A549 (cell line): ENCODE data around the gene MON2. TPM values are rescaled to one million over a fixed set of nuclear protein-coding genes. Genes with fewer than 3 reads are reported as not detected.

Experiments used
- ATAC-seq, 2 experiments: fragments of 200-7000 bp in 1 of 2; fragments of >200 bp in 1 of 2; cut with Nextera tagmentation in 1 of 2; cut with Tn5 transposase in 1 of 2; 3 replicates each; pipeline versions ENCODE4 v1.8.0 to v1.9.1; 2018 to 2020; ENCODE audit warnings: mild to moderate bottlenecking in 1 of 2, moderate library complexity in 1 of 2
- CTCF ChIA-PET: fragments of 300-600 bp; sonication (Branson Sonifier 250); formaldehyde crosslinking; extraction: SDS; loops from one replicate; lab custom pipeline; 2021; ENCODE audit warnings: antibody characterized with exemption, inconsistent platforms; lab: Yijun Ruan, JAX
- POLR2A ChIA-PET: fragments of 350-600 bp; formaldehyde crosslinking; extraction: SDS; loops from one replicate; lab custom pipeline; 2021; ENCODE audit warnings: antibody characterized with exemption, inconsistent platforms; lab: Yijun Ruan, JAX
- DNase-seq, 2 experiments: peaks; one replicate each; pipeline versions ENCODE4 v3.0.0 to v3.0.0-alpha.2; 2011 to 2016; ENCODE audit warnings: low read depth in 1 of 2, low spot score in 1 of 2
- FAIRE-seq: peaks from 2 replicates; lab custom pipeline; 2011; peaks lifted over from hg19 to GRCh38; lab: Jason Lieb, UNC
- H3K27ac ChIP-seq, 2 experiments: fragments of >200 bp; sonication (Bioruptor Twin); formaldehyde crosslinking; 3 replicates each; pipeline ENCODE4 v1.5.1; 2016 to 2017
- H3K4me1 ChIP-seq: fragments of >200 bp; sonication (Bioruptor Twin); formaldehyde crosslinking; 3 replicates; pipeline ENCODE4 v1.6.1; 2016
- H3K4me2 ChIP-seq: fragments of >200 bp; sonication (Bioruptor Twin); formaldehyde crosslinking; 3 replicates; pipeline ENCODE4 v1.6.1; 2016
- H3K4me3 ChIP-seq: fragments of >200 bp; sonication (Bioruptor Twin); formaldehyde crosslinking; 3 replicates; pipeline ENCODE4 v1.5.1; 2016
- H3K9me3 ChIP-seq: fragments of >200 bp; sonication (Bioruptor Twin); formaldehyde crosslinking; 3 replicates; pipeline ENCODE4 v1.6.1; 2016
- ATOH8 ChIP-seq: fragments of 250-450 bp; sonication (Bioruptor Pico); IDR thresholded peaks from 2 replicates; pipeline ENCODE4 v1.5.0; 2020; ENCODE audit warnings: low read depth, mild to moderate bottlenecking, moderate library complexity
- CHD2 ChIP-seq: fragments of 150-350 bp; IDR thresholded peaks from 2 replicates; pipeline ENCODE4 v1.6.1; 2014; ENCODE audit warnings: low read length; ENCODE audit not compliant: partially characterized antibody
- CHD4 ChIP-seq: fragments of 200-600 bp; sonication (generic); IDR thresholded peaks from 2 replicates; pipeline ENCODE4 v1.6.1; 2016; ENCODE audit warnings: antibody characterized with exemption, mild to moderate bottlenecking, borderline replicate concordance
- EHMT2 ChIP-seq: fragments of 200-600 bp; sonication (generic); IDR thresholded peaks from 2 replicates; pipeline ENCODE4 v1.6.1; 2016; ENCODE audit warnings: antibody characterized with exemption, low read depth, mild to moderate bottlenecking, moderate library complexity
- ELK1 ChIP-seq: fragments of 150-350 bp; IDR thresholded peaks from 2 replicates; pipeline ENCODE4 v1.6.1; 2014; ENCODE audit warnings: low read depth, mild to moderate bottlenecking, low read length
- ESRRA ChIP-seq: fragments of 150-350 bp; IDR thresholded peaks from 2 replicates; pipeline ENCODE4 v1.6.1; 2014; ENCODE audit warnings: mild to moderate bottlenecking, low read length, borderline replicate concordance
- FOSB ChIP-seq: fragments of 250-450 bp; sonication (Bioruptor Pico); IDR thresholded peaks from 2 replicates; pipeline ENCODE4 v1.5.0; 2020; ENCODE audit warnings: mild to moderate bottlenecking, moderate library complexity
- HDAC2 ChIP-seq: fragments of 200-600 bp; sonication (generic); IDR thresholded peaks from 2 replicates; pipeline ENCODE4 v1.6.1; 2016
- HEYL ChIP-seq: fragments of 250-450 bp; sonication (Bioruptor Pico); IDR thresholded peaks from 2 replicates; pipeline ENCODE4 v1.8.0; 2021; ENCODE audit warnings: mild to moderate bottlenecking, moderate library complexity
- HOXA7 ChIP-seq: fragments of 250-450 bp; sonication (Bioruptor Pico); IDR thresholded peaks from 2 replicates; pipeline ENCODE4 v1.5.0; 2020; ENCODE audit warnings: mild to moderate bottlenecking, moderate library complexity
- JUN ChIP-seq, 2 experiments: fragments of >200 bp; sonication (Bioruptor Twin); formaldehyde crosslinking; IDR thresholded peaks; 2 replicates in 1 of 2; 3 replicates in 1 of 2; pipeline ENCODE4 v1.6.1; 2016 to 2017
- KDM5A ChIP-seq: fragments of 200-600 bp; sonication (generic); IDR thresholded peaks from 2 replicates; pipeline ENCODE4 v1.6.1; 2016; ENCODE audit warnings: antibody characterized with exemption, mild to moderate bottlenecking
- MYC ChIP-seq: IDR thresholded peaks from 2 replicates; pipeline ENCODE4 v1.6.1; 2012; ENCODE audit warnings: mild to moderate bottlenecking, inconsistent platforms, low read length, improper control_type of control experiment, borderline replicate concordance
- NFE2L2 ChIP-seq: fragments of 150-350 bp; conservative IDR thresholded peaks from 2 replicates; pipeline ENCODE4 v1.6.1; 2014; ENCODE audit warnings: low read length
- NR3C1 ChIP-seq: fragments of >200 bp; sonication (Bioruptor Twin); formaldehyde crosslinking; IDR thresholded peaks from 3 replicates; pipeline ENCODE4 v1.6.1; 2017
- PBX3 ChIP-seq: IDR thresholded peaks from 2 replicates; pipeline ENCODE4 v1.6.1; 2012
- POLR2A ChIP-seq: IDR thresholded peaks from 2 replicates; pipeline ENCODE4 v1.6.1; 2012; ENCODE audit warnings: mild to moderate bottlenecking, low read length
- RAD21 ChIP-seq, 2 experiments: fragments of >200 bp in 1 of 2; sonication (Bioruptor Twin) in 1 of 2; formaldehyde crosslinking in 1 of 2; IDR thresholded peaks in 1 of 2; conservative IDR thresholded peaks in 1 of 2; 2 replicates in 1 of 2; 3 replicates in 1 of 2; pipeline ENCODE4 v1.6.1; 2012 to 2018; ENCODE audit warnings: inconsistent platforms in 1 of 2
- RARB ChIP-seq: fragments of 250-450 bp; sonication (Bioruptor Pico); IDR thresholded peaks from 2 replicates; pipeline ENCODE4 v1.8.0; 2021; ENCODE audit warnings: mild to moderate bottlenecking, moderate library complexity
- SREBF2 ChIP-seq: fragments of 450-650 bp; IDR thresholded peaks from 2 replicates; pipeline ENCODE4 v1.6.1; 2014; ENCODE audit warnings: mild to moderate bottlenecking, moderate library complexity
- ZC3H11A ChIP-seq: fragments of 450-650 bp; IDR thresholded peaks from 2 replicates; pipeline ENCODE4 v1.6.1; 2014; ENCODE audit warnings: antibody characterized with exemption, mild to moderate bottlenecking
- WGBS: methylation state at CpG from one replicate; pipeline ENCODE4 v1.1.6; 2017; ENCODE audit errors: missing lambda C conversion rate; 5-methylcytosine and 5-hydroxymethylcytosine counted together
- polyA plus RNA-seq, 4 experiments: library from polyadenylated mRNA; depleted of rRNA in 3 of 4; stranded (reverse); fragments of >200 nt; fragmentation: RNase III in 1 of 4; extraction: RNeasy Plus Mini Kit Qiagen cat#74134 plus additional on column Dnase treatment in 1 of 4; gene quantifications; 2 replicates in 3 of 4; 3 replicates in 1 of 4; pipeline ENCODE4 v1.2.3, GENCODE V29; 2011 to 2017

The MON2 gene
- polyA plus RNA-seq, 2 of the 4 experiments (the other 2 are of a cell fraction): 17.1 to 27.7 TPM

GRCh38 chr12:62469704-62470103, 3.1 kb downstream of the MON2 start:
- FAIRE-seq (no peak), DNase-seq (no peak), ATAC-seq (no peak)
- peaks cover 17% of the 10 kb centered on the region for H3K4me1 ChIP-seq
- H3K4me2 ChIP-seq: peak overlapping the region; percentile 91; the same call in 2 of the 3 replicates
- H3K4me3 ChIP-seq: no peak overlapping the region
- WGBS: 94% methylated on average over 2 of the region's 2 CpGs
- TF ChIP-seq POLR2A: no peak
- peak; percentile 63 for TF ChIP-seq ZC3H11A
- POLR2A ChIA-PET: no interaction called here
- CTCF ChIA-PET: interaction anchor here (0.7 to 2.1 kb wide), 3 partner anchors 25 to 34 kb away, joined by 3 to 8 read pairs (median 4); no protein-coding TSS in a partner anchor
- no peak overlapping the region for H3K27ac ChIP-seq
- H3K9me3 ChIP-seq: no peaks in the 10 kb centered on the region

GRCh38 chr12:62471734-62472133, 5.1 kb downstream of the MON2 start:
- WGBS: 90% methylated on average over 4 of the region's 4 CpGs
- no peaks in the 10 kb centered on the region for H3K9me3 ChIP-seq
- CTCF ChIA-PET: no interaction called here

GRCh38 chr12:62472472-62472871, 5.8 kb downstream of the MON2 start:
- DNase-seq (no peak), ATAC-seq (peak in 1 of 2 experiments; percentile 33; a peak in 1 of 6 replicates), FAIRE-seq (no peak)
- H3K4me2 ChIP-seq: no peak overlapping the region
- peaks cover 17% of the 10 kb centered on the region for H3K4me1 ChIP-seq
- H3K27ac ChIP-seq: no peak overlapping the region
- no peaks in the 10 kb centered on the region for H3K9me3 ChIP-seq
- TF ChIP-seq SREBF2: no peak
- TF ChIP-seq RAD21 (conservative IDR thresholded peaks at IDR 0.05 in 1 of 2, IDR thresholded peaks at IDR 0.05 in 1 of 2): peak in 1 of 2 experiments; percentile 12; a peak in 1 of 5 replicates
- WGBS: 70% methylated on average over 3 of the region's 3 CpGs
- ChIA-PET CTCF (interaction anchor here (1.0 kb wide), 1 partner anchor 9 kb away, joined by 3 read pairs; no protein-coding TSS in a partner anchor), POLR2A (no interaction called here)
- no peak overlapping the region for H3K4me3 ChIP-seq

More at GRCh38 chr12:62471734-62472133, 5.1 kb downstream of the MON2 start:
- TF ChIP-seq KDM5A: no peak
- TF ChIP-seq PBX3: no peak
- no peak for TF ChIP-seq EHMT2
- TF ChIP-seq HDAC2: no peak
- TF ChIP-seq ESRRA: no peak
- no peak for TF ChIP-seq ATOH8
- no peak for TF ChIP-seq HOXA7 (CRISPR knock-in tag)
- no peak for TF ChIP-seq NR3C1
- Histone ChIP-seq H3K4me3 (no peak overlapping the region), H3K27ac (no peak overlapping the region), H3K4me2 (no peak overlapping the region), H3K4me1 (peaks cover 17% of the 10 kb centered on the region)
- FAIRE-seq (no peak), ATAC-seq (no peak), DNase-seq (no peak)
- POLR2A ChIA-PET: no interaction called here

GRCh38 chr12:62481843-62482540, 15.4 kb downstream of the MON2 start:
- H3K27ac ChIP-seq: no peak overlapping the region
- FAIRE-seq: no peak
- no peak overlapping the region for H3K4me2 ChIP-seq
- ChIA-PET CTCF (interaction anchor here (0.5 to 0.6 kb wide), 3 partner anchors 9 to 183 kb away, joined by 3 to 4 read pairs (median 3); no protein-coding TSS in a partner anchor), POLR2A (no interaction called here)
- no peak overlapping the region for H3K4me3 ChIP-seq
- 91% methylated on average over 4 of the region's 4 CpGs for WGBS
- H3K9me3 ChIP-seq: no peaks in the 10 kb centered on the region
- no peaks in the 10 kb centered on the region; the same call in 2 of the 3 replicates for H3K4me1 ChIP-seq
- DNase-seq: no peak
- TF ChIP-seq MYC: no peak
- TF ChIP-seq CHD4: no peak
- TF ChIP-seq CHD2: no peak
- TF ChIP-seq HEYL (CRISPR knock-in tag): no peak
- TF ChIP-seq EHMT2: no peak
- TF ChIP-seq JUN (IDR thresholded peaks at IDR 0.05): no peak
- TF ChIP-seq FOSB (CRISPR knock-in tag): no peak
- no peak for TF ChIP-seq RAD21 (conservative IDR thresholded peaks at IDR 0.05 in 1 of 2, IDR thresholded peaks at IDR 0.05 in 1 of 2)
- TF ChIP-seq RARB: no peak
- no peak for TF ChIP-seq ESRRA
- no peak for TF ChIP-seq SREBF2
- TF ChIP-seq POLR2A: no peak
- TF ChIP-seq ELK1: no peak
- no peak for TF ChIP-seq NFE2L2
- TF ChIP-seq, all 56 proteins: peak for 0
- ATAC-seq: no peak; a peak in 1 of 6 replicates
